Hepatocyte (in vitro differentiated cells): Measurements from ENCODE around the gene CEMP1. TPM values are rescaled to one million over a fixed set of nuclear protein-coding genes. Genes with fewer than 3 reads are reported as not detected.
"Not testable (repeated sequence)": the region's sequence is repeated elsewhere in the genome, so short reads cannot be mapped to it uniquely, and the experiment has no call there.

Source experiments
- DNase-seq: peaks from one replicate; pipeline ENCODE4 v3.0.0-alpha.2; 2016; ENCODE audit warnings: low spot score
- H2AFZ ChIP-seq: fragments of 200-600 bp; sonication (generic); 2 replicates; pipeline ENCODE4 v1.6.0; 2016; ENCODE audit warnings: antibody characterized with exemption, mild to moderate bottlenecking
- H3K27ac ChIP-seq: fragments of 200-600 bp; sonication (generic); 2 replicates; pipeline ENCODE4 v1.5.1; 2016; ENCODE audit warnings: mild to moderate bottlenecking
- H3K27me3 ChIP-seq: fragments of 200-600 bp; sonication (generic); 2 replicates; pipeline ENCODE4 v1.6.1; 2016
- H3K36me3 ChIP-seq: fragments of 200-600 bp; sonication (generic); replicated peaks from 2 replicates; pipeline ENCODE4 v1.5.1; 2016; ENCODE audit warnings: low read depth; ENCODE audit not compliant: insufficient read depth
- H3K4me1 ChIP-seq: fragments of 200-600 bp; sonication (generic); 2 replicates; pipeline ENCODE4 v1.5.1; 2016; ENCODE audit warnings: mild to moderate bottlenecking, moderate library complexity; ENCODE audit not compliant: insufficient read depth
- H3K4me2 ChIP-seq: fragments of 200-600 bp; sonication (generic); 2 replicates; pipeline ENCODE4 v1.6.0; 2016
- H3K4me3 ChIP-seq: fragments of 200-600 bp; sonication (generic); 2 replicates; pipeline ENCODE4 v1.5.1; 2016; ENCODE audit warnings: mild to moderate bottlenecking
- H3K79me2 ChIP-seq: fragments of 200-600 bp; sonication (generic); 2 replicates; pipeline ENCODE4 v1.6.0; 2017; ENCODE audit warnings: mild to moderate bottlenecking
- H3K9me2 ChIP-seq: fragments of 200-600 bp; sonication (generic); replicated peaks from 2 replicates; pipeline ENCODE4 v1.6.0; 2017; ENCODE audit warnings: mild to moderate bottlenecking; ENCODE audit not compliant: insufficient read depth
- H3K9me3 ChIP-seq: fragments of 200-600 bp; sonication (generic); 2 replicates; pipeline ENCODE4 v1.5.1; 2016; ENCODE audit warnings: low read depth, mild to moderate bottlenecking
- H4K20me1 ChIP-seq: fragments of 200-600 bp; sonication (generic); 2 replicates; pipeline ENCODE4 v1.6.0; 2016; ENCODE audit warnings: mild to moderate bottlenecking; ENCODE audit not compliant: insufficient read depth, poor library complexity, severe bottlenecking
- WGBS: methylation state at CpG from one replicate; pipeline ENCODE4 v1.1.6; 2016; ENCODE audit warnings: low lambda C conversion rate; ENCODE audit errors: missing lambda C conversion rate; 5-methylcytosine and 5-hydroxymethylcytosine counted together
- polyA plus RNA-seq: library from polyadenylated mRNA; unstranded; fragments of >200 nt; fragmentation: Nextera tagmentation; extraction: Ambion mirVana; gene quantifications from 2 replicates; pipeline ENCODE4 v1.2.1, GENCODE V29; 2016
- total RNA-seq: library from RNA; depleted of rRNA; stranded (reverse); fragments of >200 nt; gene quantifications from 2 replicates; pipeline ENCODE4 v1.2.3, GENCODE V29; 2014
- TF ChIP-seq, protein P1 (sequence below): fragments of 200-600 bp; sonication (generic); IDR thresholded peaks from 2 replicates; pipeline ENCODE4 v1.5.1; 2016; ENCODE audit warnings: antibody characterized with exemption, mild to moderate bottlenecking; ENCODE audit not compliant: poor library complexity

The CEMP1 gene
- total and polyA plus RNA-seq, 2 experiments from 2014 or later = 11.1 TPM; not detected in 1

DNA sequence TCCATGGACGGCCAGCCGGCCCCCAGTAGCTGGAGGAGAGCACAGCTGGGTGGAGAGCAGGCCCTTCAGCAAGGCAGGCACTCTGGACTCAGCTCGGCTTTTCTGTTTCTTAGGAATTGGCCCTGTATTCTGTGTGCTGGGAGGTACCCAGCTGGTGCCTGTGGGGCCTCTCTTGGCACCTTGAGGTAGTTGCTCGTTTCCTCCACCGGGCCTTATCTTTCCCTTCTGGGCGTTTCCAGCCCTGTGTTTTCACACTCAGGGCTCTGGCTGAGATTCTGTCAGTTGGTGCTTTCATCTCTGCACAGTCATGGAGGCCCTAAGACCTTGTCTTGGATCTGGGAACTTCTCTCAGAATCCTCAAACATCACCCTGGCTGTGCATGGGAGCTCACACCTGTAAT lies 36.3 kb upstream of the CEMP1 start:
- DNase-seq, H3K36me3 ChIP-seq: not testable (repeated sequence)
- no CpG with 5 or more reads among the region's 6 CpGs for WGBS

DNA sequence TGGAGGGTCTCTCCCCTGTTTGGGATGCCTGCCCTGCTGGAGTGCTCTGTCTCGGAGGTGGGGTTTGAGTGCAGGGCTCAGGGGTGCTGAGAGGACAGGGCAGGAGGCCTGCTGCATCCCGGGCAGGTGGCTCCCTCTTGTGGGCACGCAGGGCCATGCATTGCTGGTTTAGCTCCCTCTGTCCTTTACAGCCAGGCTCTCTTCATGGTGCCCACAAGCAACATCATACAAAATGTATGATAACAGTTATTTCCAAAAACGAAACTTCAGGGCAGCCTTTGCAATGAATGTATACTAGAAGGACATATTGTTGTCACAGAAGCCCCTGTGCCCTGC lies 29.6 kb upstream of the CEMP1 start:
- H3K4me3 ChIP-seq, H4K20me1 ChIP-seq, H3K9me3 ChIP-seq, H3K4me2 ChIP-seq, H3K9me2 ChIP-seq, H3K27me3 ChIP-seq, H3K79me2 ChIP-seq, H3K27ac ChIP-seq, H2AFZ ChIP-seq, H3K36me3 ChIP-seq, DNase-seq, H3K4me1 ChIP-seq: not testable (repeated sequence)
- WGBS = 0% methylated on average over 1 of the region's 4 CpGs
- TF ChIP-seq, protein P1, sequence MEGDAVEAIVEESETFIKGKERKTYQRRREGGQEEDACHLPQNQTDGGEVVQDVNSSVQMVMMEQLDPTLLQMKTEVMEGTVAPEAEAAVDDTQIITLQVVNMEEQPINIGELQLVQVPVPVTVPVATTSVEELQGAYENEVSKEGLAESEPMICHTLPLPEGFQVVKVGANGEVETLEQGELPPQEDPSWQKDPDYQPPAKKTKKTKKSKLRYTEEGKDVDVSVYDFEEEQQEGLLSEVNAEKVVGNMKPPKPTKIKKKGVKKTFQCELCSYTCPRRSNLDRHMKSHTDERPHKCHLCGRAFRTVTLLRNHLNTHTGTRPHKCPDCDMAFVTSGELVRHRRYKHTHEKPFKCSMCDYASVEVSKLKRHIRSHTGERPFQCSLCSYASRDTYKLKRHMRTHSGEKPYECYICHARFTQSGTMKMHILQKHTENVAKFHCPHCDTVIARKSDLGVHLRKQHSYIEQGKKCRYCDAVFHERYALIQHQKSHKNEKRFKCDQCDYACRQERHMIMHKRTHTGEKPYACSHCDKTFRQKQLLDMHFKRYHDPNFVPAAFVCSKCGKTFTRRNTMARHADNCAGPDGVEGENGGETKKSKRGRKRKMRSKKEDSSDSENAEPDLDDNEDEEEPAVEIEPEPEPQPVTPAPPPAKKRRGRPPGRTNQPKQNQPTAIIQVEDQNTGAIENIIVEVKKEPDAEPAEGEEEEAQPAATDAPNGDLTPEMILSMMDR = peak; percentile 51

More for the DNA sequence above, 36.3 kb upstream of the CEMP1 start:
- not testable (repeated sequence) for H3K27ac ChIP-seq, H3K9me3 ChIP-seq, H3K4me2 ChIP-seq, H3K4me1 ChIP-seq, H3K79me2 ChIP-seq, H2AFZ ChIP-seq, H3K4me3 ChIP-seq, H3K9me2 ChIP-seq, H3K27me3 ChIP-seq, H4K20me1 ChIP-seq

DNA sequence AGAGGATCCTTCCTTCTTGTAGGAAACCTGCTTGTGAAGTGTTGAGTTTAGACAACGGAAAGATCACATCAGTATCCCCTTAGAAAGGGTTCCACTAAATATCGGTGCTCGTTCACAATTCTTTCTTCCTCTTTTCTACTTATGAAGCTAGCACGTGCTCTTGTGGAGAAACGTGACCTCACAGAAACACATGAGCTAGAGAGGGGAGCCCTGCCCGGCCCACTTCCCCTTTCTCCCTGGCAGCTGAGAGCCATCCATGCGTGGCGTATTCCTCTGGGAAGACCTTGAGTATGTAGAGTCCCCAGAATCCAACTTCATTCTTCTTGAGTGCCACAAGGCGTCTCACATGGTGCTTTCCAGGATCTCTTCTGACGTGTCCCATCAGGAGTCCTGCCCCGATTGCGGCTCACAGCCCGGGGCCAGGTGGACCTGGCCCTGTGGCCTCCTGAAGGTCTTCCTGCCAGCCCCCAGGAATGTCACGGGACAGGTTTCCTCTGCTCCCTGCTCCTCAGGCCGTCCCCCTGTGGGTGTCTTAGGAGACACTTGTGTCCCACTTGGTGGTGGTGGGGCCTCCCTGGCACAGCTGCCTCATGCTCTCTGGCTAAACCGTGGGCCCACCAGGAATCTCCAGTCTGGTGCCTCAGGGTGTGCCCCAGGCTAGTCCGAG lies 29.1 kb upstream of the CEMP1 start:
- not testable (repeated sequence) for H4K20me1 ChIP-seq, H3K4me1 ChIP-seq, DNase-seq, H3K9me3 ChIP-seq, H3K4me2 ChIP-seq, H2AFZ ChIP-seq, H3K27ac ChIP-seq, H3K79me2 ChIP-seq, H3K36me3 ChIP-seq, H3K27me3 ChIP-seq, H3K9me2 ChIP-seq, H3K4me3 ChIP-seq
- WGBS = 92% methylated on average over 8 of the region's 17 CpGs

DNA sequence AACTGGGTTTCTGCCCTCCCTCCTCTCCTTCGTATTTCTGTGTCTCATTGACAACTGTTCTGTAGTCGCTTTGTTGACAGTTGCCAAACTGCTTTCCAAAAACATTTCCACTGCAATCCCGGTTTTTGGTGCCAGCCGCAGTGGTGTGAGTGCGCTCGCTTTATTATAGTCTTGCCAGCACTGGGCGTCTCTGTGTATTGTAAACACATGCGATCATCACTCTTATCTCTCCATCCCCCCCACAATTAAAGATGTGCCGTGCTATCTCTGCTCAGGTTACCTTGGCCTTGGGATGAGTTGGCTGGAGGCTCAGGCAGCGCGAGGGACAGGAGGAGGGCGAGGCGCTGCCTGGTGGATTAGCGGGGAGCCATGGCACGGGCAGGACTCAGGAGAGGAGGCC lies 25.9 kb upstream of the CEMP1 start:
- H3K9me2 ChIP-seq, H3K27me3 ChIP-seq, H3K4me2 ChIP-seq, H3K9me3 ChIP-seq, H2AFZ ChIP-seq, H3K36me3 ChIP-seq, H3K27ac ChIP-seq, H4K20me1 ChIP-seq, DNase-seq, H3K79me2 ChIP-seq, H3K4me1 ChIP-seq, H3K4me3 ChIP-seq: not testable (repeated sequence)
- WGBS = 97% methylated on average over 6 of the region's 15 CpGs

DNA sequence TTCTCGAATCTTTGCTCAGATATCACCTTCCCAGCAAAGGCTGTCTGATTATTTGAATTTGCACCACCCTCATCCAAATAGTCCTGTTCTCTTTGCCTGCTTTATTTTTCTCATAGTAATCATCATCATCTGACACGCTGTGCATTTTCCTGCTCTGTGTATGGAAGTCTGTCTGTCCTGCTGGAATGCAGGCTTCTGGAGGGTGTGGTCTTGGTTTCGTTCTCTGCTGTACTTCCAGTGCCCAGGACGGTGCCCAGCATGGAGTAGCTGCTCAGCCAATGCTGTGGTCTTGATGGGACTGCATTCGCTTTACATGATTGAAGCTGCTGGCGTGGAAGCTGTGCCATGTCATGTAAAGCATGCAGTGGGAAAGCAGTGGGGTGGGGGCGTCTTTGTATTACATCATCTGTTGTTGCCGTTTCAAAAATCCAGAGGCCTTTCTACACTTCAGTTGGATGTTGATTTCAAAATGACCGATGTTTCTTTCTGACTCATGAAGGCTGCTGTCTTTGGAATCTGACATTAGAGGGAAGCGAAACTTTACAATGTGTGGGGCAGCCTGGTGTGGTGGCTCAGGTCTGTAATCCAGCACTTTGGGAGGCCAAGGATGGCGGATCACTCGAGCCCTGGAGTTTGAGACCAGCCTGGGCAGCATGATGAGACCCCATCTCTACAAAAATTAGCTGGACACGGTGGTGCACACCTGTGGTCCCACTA lies 23.7 kb upstream of the CEMP1 start:
- not testable (repeated sequence) for H3K79me2 ChIP-seq, H3K9me3 ChIP-seq, H3K4me2 ChIP-seq, H4K20me1 ChIP-seq, H3K27ac ChIP-seq, H3K27me3 ChIP-seq, H3K4me3 ChIP-seq, H3K36me3 ChIP-seq, H3K4me1 ChIP-seq, DNase-seq, H2AFZ ChIP-seq, H3K9me2 ChIP-seq
- WGBS = no CpG with 5 or more reads among the region's 13 CpGs
